Left ventricle myocardium inferior (tissue), 1 donor: ENCODE data around the gene PTPRM. TPM values are rescaled to one million over a fixed set of nuclear protein-coding genes. Genes with fewer than 3 reads are reported as not detected.

Experiments
- DNase-seq: peaks from one replicate; pipeline ENCODE4 v3.0.0-alpha.2; 2020
- H3K27ac ChIP-seq: fragments of 200-600 bp; replicated peaks from 2 replicates; pipeline ENCODE4 v1.8.0; 2021
- H3K27me3 ChIP-seq: fragments of 200-600 bp; 2 replicates; pipeline ENCODE4 v1.8.0; 2021; ENCODE audit warnings: low read depth
- H3K36me3 ChIP-seq: fragments of 200-600 bp; 2 replicates; pipeline ENCODE4 v1.8.0; 2021
- H3K4me1 ChIP-seq: fragments of 200-600 bp; 2 replicates; pipeline ENCODE4 v1.8.0; 2021
- H3K4me3 ChIP-seq: fragments of 200-600 bp; 2 replicates; pipeline ENCODE4 v1.8.0; 2021; ENCODE audit warnings: mild to moderate bottlenecking, moderate library complexity
- H3K9me3 ChIP-seq: fragments of 200-600 bp; replicated peaks from 2 replicates; pipeline ENCODE4 v1.8.0; 2021
- intact Hi-C: fragments of 100-400 bp; cut with micrococcal nuclease; formaldehyde crosslinking; loops from one replicate; pipeline ENCODE4 v1.11.0; 2022
- total RNA-seq: library from RNA; stranded (reverse); fragmentation: NEBNext Ultra II Directional; extraction: Animal tissue kit (Norgen Biotek cat#: 25700); gene quantifications from one replicate; pipeline ENCODE4 v1.2.1, GENCODE V29; 2021
- TF ChIP-seq, protein P1 (sequence below): fragments of 200-600 bp; IDR thresholded peaks from 2 replicates; pipeline ENCODE4 v1.8.0; 2021; ENCODE audit warnings: antibody characterized with exemption, mild to moderate bottlenecking, borderline replicate concordance
- donor health status: DM: no; HTN: yes; CAD: no; lungs with severe emphysema.

PTPRM gene
- total RNA-seq, 1 donor from 2014 or later: 132 TPM

- intact Hi-C loops: no loop called here
- Histone ChIP-seq H3K27ac (no peak overlapping the region), H3K27me3 (no peaks in the 10 kb centered on the region), H3K4me1 (peaks cover 11% of the 10 kb centered on the region), H3K36me3 (peaks cover 5% of the 10 kb centered on the region), H3K9me3 (no peaks in the 10 kb centered on the region), H3K4me3 (no peak overlapping the region)
- no peak for DNase-seq
- TF ChIP-seq, protein P1, sequence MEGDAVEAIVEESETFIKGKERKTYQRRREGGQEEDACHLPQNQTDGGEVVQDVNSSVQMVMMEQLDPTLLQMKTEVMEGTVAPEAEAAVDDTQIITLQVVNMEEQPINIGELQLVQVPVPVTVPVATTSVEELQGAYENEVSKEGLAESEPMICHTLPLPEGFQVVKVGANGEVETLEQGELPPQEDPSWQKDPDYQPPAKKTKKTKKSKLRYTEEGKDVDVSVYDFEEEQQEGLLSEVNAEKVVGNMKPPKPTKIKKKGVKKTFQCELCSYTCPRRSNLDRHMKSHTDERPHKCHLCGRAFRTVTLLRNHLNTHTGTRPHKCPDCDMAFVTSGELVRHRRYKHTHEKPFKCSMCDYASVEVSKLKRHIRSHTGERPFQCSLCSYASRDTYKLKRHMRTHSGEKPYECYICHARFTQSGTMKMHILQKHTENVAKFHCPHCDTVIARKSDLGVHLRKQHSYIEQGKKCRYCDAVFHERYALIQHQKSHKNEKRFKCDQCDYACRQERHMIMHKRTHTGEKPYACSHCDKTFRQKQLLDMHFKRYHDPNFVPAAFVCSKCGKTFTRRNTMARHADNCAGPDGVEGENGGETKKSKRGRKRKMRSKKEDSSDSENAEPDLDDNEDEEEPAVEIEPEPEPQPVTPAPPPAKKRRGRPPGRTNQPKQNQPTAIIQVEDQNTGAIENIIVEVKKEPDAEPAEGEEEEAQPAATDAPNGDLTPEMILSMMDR: no peak
These were observed 528.9 kb downstream of the PTPRM start for GRCh38 chr18:8095947-8096570.

- Histone ChIP-seq H3K4me1 (peaks cover 11% of the 10 kb centered on the region), H3K4me3 (no peak overlapping the region), H3K9me3 (peaks cover under 1% of the 10 kb centered on the region), H3K27ac (no peak overlapping the region), H3K36me3 (peaks cover 5% of the 10 kb centered on the region), H3K27me3 (no peaks in the 10 kb centered on the region)
- DNase-seq: no peak
- intact Hi-C loops: no loop called here
- TF ChIP-seq, protein P1: no peak
These were observed 530.3 kb downstream of the PTPRM start for GRCh38 chr18:8097399-8097798.

DNA sequence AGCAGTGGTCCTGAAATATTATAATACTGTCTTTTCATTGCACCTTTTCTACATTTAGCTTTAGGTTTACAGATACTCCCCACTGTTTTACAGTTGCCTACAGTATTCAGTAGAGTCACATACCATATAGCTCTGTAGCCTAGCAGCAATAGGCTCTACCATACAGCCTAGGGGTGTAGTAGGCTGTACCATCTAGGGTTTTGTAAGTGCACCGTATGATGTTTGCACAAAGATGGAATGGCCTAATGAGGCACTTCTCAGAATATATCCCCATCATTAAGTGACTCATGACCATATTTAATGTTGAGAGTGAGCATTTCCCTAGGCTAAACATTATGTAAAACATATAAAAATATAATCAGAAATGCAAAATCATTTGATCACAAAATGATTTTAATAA is 530.8 kb downstream of the PTPRM start:
- TF ChIP-seq, protein P1: no peak
- H3K27me3 ChIP-seq: no peaks in the 10 kb centered on the region
- H3K36me3 ChIP-seq: peaks cover 4% of the 10 kb centered on the region
- no peak overlapping the region for H3K27ac ChIP-seq
- peaks cover 6% of the 10 kb centered on the region for H3K9me3 ChIP-seq
- DNase-seq: no peak
- H3K4me3 ChIP-seq: no peak overlapping the region
- intact Hi-C loops: no loop called here
- peaks cover 11% of the 10 kb centered on the region for H3K4me1 ChIP-seq

DNA sequence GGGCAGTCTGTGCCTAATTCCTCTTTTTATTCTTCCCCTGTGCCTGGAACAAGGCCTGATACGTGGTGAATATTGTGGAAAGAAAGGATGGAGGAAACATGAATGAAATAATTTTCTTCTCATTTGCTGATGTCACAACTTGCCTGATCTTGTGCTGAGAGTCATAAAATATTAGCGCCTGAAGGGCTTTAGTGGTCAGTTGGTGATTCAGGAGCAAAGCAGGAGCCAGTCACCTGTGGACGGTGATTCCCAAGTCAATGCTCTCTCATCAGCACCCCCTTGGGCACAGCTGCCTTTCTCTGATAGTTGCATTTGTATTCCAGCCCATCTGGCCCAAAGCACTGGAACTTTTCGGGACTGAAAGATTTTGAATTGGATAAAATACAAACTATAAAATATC is 539.5 kb downstream of the PTPRM start:
- intact Hi-C loops: no loop called here
- Histone ChIP-seq H3K27ac (no peak overlapping the region), H3K27me3 (no peaks in the 10 kb centered on the region), H3K36me3 (no peaks in the 10 kb centered on the region), H3K4me1 (peaks cover 15% of the 10 kb centered on the region), H3K4me3 (no peak overlapping the region), H3K9me3 (peaks cover 11% of the 10 kb centered on the region)
- TF ChIP-seq, protein P1: no peak
- DNase-seq: no peak

DNA sequence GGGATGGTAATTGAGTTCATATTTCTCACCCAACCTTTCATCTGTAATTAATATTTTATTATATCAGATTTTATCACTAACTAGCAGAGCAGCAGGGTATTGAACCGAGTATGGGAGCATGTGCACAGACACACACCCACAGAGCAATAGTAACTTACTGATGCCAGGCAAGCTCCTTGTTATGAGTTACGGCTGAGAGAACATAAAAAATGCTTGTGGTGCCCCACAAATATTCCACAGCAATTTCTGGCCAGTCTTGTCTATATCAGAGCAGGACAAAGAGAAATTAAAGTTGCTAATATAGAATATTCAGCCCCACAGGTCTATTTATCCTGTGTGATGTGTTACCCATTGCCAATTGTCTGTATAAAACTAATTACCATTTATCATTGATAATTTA is 540.3 kb downstream of the PTPRM start:
- TF ChIP-seq, protein P1: no peak
- H3K27me3 ChIP-seq: no peaks in the 10 kb centered on the region
- H3K36me3 ChIP-seq: no peaks in the 10 kb centered on the region
- H3K27ac ChIP-seq: no peak overlapping the region
- peaks cover 22% of the 10 kb centered on the region for H3K4me1 ChIP-seq
- H3K9me3 ChIP-seq: peaks cover 10% of the 10 kb centered on the region
- DNase-seq: no peak
- intact Hi-C loops: no loop called here
- no peak overlapping the region for H3K4me3 ChIP-seq
